ENCODE data around the gene TOLLIP. TPM values are rescaled to one million over a fixed set of nuclear protein-coding genes. Genes with fewer than 3 reads are reported as not detected.
"Not testable (repeated sequence)": the region's sequence is repeated elsewhere in the genome, so short reads cannot be mapped to it uniquely, and the experiment has no call there.

The TOLLIP gene
- total RNA-seq, 1 donor from 2014 or later, result 71.6 TPM

GRCh38 chr11:1342946-1343345, 33.5 kb upstream of the TOLLIP start:
- H3K4me1 Mint-ChIP-seq (ENCODE audit: unreplicated experiment), result peaks cover 2% of the 10 kb centered on the region
- H3K9me3 Mint-ChIP-seq (ENCODE audit: unreplicated experiment), result no peaks in the 10 kb centered on the region
- no peak for TF ChIP-seq CTCF (IDR thresholded peaks at IDR 0.05)
- H3K36me3 Mint-ChIP-seq (ENCODE audit: unreplicated experiment), result no peaks in the 10 kb centered on the region
- peak; percentile 54 for DNase-seq (ENCODE audit: extremely low spot score, unreplicated experiment)
- H3K4me3 Mint-ChIP-seq (ENCODE audit: unreplicated experiment), result no peak overlapping the region
- no peak overlapping the region for H3K27ac Mint-ChIP-seq (ENCODE audit: unreplicated experiment)
- H3K27me3 Mint-ChIP-seq (ENCODE audit: unreplicated experiment), result peaks cover 10% of the 10 kb centered on the region

DNA sequence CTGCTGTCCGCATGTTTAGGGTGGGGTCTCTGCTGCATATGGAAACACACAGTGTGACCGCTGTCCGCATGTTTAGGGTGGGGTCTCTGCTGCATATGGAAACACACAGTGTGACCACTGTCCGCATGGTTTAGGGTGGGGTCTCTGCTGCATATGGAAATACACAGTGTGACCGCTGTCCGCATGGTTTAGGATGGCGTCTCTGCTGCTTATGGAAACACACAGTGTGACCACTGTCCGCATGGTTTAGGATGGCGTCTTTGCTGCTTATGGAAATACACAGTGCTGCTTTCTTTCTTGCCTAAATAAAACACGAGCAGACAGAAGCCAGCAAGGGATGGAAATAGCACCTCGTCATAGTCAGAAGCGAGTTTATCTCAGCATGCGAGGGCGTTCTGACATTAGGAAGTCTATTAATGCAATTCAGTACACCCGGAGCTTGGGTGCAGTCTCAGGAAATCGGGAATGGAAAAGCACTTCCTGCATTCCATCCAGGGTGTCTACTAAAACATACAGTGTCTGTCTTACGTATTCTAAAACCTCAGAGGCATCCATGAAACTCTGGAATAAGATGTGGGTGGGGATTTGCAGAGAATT, 32.6 kb upstream of the TOLLIP start:
- peak; percentile 68 for DNase-seq (ENCODE audit: extremely low spot score, unreplicated experiment)
- no peak for TF ChIP-seq CTCF (IDR thresholded peaks at IDR 0.05)
- Mint-ChIP-seq H3K4me1 (ENCODE audit: unreplicated experiment) (peaks cover 5% of the 10 kb centered on the region), H3K27ac (ENCODE audit: unreplicated experiment) (no peak overlapping the region), H3K4me3 (ENCODE audit: unreplicated experiment) (no peak overlapping the region), H3K36me3 (ENCODE audit: unreplicated experiment) (no peaks in the 10 kb centered on the region), H3K9me3 (ENCODE audit: unreplicated experiment) (no peaks in the 10 kb centered on the region), H3K27me3 (ENCODE audit: unreplicated experiment) (peaks cover 13% of the 10 kb centered on the region)

DNA sequence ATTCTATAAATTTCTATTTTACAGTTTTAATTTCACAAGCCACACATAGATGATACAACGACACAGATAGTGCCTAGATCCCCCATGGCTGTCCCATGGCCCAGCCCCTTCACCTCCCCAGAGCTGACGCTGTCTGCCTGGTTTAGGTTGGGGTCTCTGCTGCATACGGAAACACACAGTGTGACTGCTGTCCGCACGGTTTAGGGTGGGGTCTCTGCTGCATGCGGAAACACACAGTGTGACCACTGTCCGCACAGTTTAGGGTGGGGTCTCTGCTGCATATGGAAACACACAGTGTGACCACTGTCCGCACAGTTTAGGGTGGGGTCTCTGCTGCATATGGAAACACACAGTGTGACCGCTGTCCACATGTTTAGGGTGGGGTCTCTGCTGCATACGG, 31.8 kb upstream of the TOLLIP start:
- H3K27ac Mint-ChIP-seq (ENCODE audit: unreplicated experiment); H3K9me3 Mint-ChIP-seq (ENCODE audit: unreplicated experiment); H3K36me3 Mint-ChIP-seq (ENCODE audit: unreplicated experiment); H3K4me1 Mint-ChIP-seq (ENCODE audit: unreplicated experiment); H3K4me3 Mint-ChIP-seq (ENCODE audit: unreplicated experiment): not testable (repeated sequence)
- DNase-seq (ENCODE audit: extremely low spot score, unreplicated experiment), result peak; percentile 51
- H3K27me3 Mint-ChIP-seq (ENCODE audit: unreplicated experiment), result peaks cover 13% of the 10 kb centered on the region

DNA sequence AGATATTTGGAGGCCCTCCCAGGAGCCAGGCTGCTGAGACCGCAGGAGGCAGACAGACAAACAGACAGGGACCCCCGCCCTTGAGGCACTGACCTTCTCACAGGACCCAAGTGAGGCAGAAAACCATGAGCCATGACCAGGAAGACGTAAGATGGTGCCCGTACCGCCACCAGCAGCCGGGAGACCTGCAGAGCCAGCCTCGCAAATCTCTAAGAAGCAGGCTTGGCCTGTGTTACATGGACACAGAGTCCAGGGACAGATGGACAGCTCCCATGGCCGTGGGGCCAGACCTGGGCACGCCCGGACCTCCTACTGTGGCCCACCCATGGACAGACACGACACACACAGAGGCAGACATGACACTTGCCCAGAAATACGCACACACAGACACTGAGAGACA, 30.7 kb upstream of the TOLLIP start:
- peaks cover 12% of the 10 kb centered on the region for H3K4me1 Mint-ChIP-seq (ENCODE audit: unreplicated experiment)
- peak; percentile 77 for DNase-seq (ENCODE audit: extremely low spot score, unreplicated experiment)
- TF ChIP-seq CTCF (IDR thresholded peaks at IDR 0.05), result no peak

DNA sequence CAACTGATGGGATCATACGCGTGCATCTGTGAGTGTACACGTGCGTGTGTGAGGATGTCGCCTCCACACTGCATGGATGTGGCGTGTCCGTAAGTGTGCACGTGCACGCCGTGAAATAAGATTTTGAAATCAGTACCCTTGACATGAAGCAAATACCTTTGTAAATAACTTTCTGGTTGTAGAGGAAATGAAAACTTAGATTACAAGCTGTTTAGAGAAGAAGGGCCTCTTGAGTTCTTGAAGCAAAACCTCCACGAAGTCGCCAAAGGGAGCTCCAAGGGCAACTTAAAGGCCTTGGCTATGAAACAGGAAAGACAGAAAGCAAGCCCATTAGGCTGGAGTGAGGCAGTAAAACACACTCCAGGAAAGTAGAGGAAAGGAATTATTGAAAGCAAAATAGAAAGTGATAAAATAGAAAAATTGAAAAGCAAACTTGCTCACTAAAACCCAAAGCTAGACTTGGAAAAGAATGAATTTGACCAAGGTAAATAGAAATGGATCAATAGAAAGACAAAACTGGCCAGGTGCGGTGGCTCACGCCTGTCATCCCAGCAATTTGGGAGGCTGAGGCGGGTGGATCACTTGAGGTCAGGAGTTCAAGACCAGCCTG, 29.7 kb upstream of the TOLLIP start:
- H3K9me3 Mint-ChIP-seq (ENCODE audit: unreplicated experiment), result no peaks in the 10 kb centered on the region
- TF ChIP-seq CTCF (IDR thresholded peaks at IDR 0.05), result no peak
- H3K27me3 Mint-ChIP-seq (ENCODE audit: unreplicated experiment), result peaks cover 15% of the 10 kb centered on the region
- H3K27ac Mint-ChIP-seq (ENCODE audit: unreplicated experiment), result no peak overlapping the region
- no peak for DNase-seq (ENCODE audit: extremely low spot score, unreplicated experiment)
- H3K36me3 Mint-ChIP-seq (ENCODE audit: unreplicated experiment), result no peaks in the 10 kb centered on the region
- no peak overlapping the region for H3K4me3 Mint-ChIP-seq (ENCODE audit: unreplicated experiment)
- H3K4me1 Mint-ChIP-seq (ENCODE audit: unreplicated experiment), result peaks cover 12% of the 10 kb centered on the region

More for the DNA sequence above, 30.7 kb upstream of the TOLLIP start:
- H3K27me3 Mint-ChIP-seq (ENCODE audit: unreplicated experiment), result peaks cover 16% of the 10 kb centered on the region
- H3K4me3 Mint-ChIP-seq (ENCODE audit: unreplicated experiment), result no peak overlapping the region
- H3K36me3 Mint-ChIP-seq (ENCODE audit: unreplicated experiment), result no peaks in the 10 kb centered on the region
- H3K9me3 Mint-ChIP-seq (ENCODE audit: unreplicated experiment), result no peaks in the 10 kb centered on the region
- H3K27ac Mint-ChIP-seq (ENCODE audit: unreplicated experiment), result no peak overlapping the region

All from osteocyte (in vitro differentiated cells).